Peyer's patch (tissue), 4 donors: ENCODE data around the gene DVL2. TPM values are rescaled to one million over a fixed set of nuclear protein-coding genes. Genes with fewer than 3 reads are reported as not detected.

ENCODE experiments used
- DNase-seq, 3 donors: peaks; one replicate each; pipeline ENCODE4 v3.0.0-alpha.2; 2017 to 2019
- H3K27ac ChIP-seq, 4 donors: fragments of 200-600 bp; sonication (generic); one replicate each; pipeline ENCODE4 v1.5.1; 2016 to 2019
- H3K27me3 ChIP-seq, 2 donors: fragments of 200-600 bp; sonication (generic); one replicate each; pipeline ENCODE4 v1.5.1; 2019
- H3K36me3 ChIP-seq, 3 donors: fragments of 200-600 bp; sonication (generic); one replicate each; pipeline ENCODE4 v1.5.1; 2016 to 2019
- H3K4me1 ChIP-seq, 4 donors: fragments of 200-600 bp; sonication (generic); one replicate each; pipeline ENCODE4 v1.5.1; 2016 to 2019
- H3K4me3 ChIP-seq, 4 donors: fragments of 200-600 bp; sonication (generic); 1 replicate in 3 of 4; 2 replicates in 1 of 4; pipeline ENCODE4 v1.5.1; 2016 to 2019; ENCODE audit warnings: mild to moderate bottlenecking in 1 of 4
- H3K9me3 ChIP-seq, 4 donors: fragments of 200-600 bp; sonication (generic); one replicate each; pipeline ENCODE4 v1.5.1; 2016 to 2019; ENCODE audit warnings: mild to moderate bottlenecking in 1 of 4
- POLR2A ChIP-seq, 2 donors: fragments of 450-650 bp; IDR thresholded peaks; one replicate each; pipeline ENCODE4 v1.5.1; 2017; ENCODE audit warnings: antibody characterized with exemption in 2 of 2, mild to moderate bottlenecking in 2 of 2, moderate library complexity in 2 of 2
- total RNA-seq, 4 donors: library from RNA; depleted of rRNA; stranded (reverse); fragments of >200 nt; gene quantifications; one replicate each; pipeline ENCODE4 v1.1.0, GENCODE V29; 2016
- TF ChIP-seq, protein P1 (sequence below), 6 experiments: fragments of 450-650 bp in 4 of 6; fragments of 200-600 bp in 2 of 6; sonication (generic) in 1 of 6; IDR thresholded peaks; one replicate each; pipeline ENCODE4 v1.5.1; 2017 to 2019; ENCODE audit warnings: antibody characterized with exemption in 6 of 6, mild to moderate bottlenecking in 3 of 6, moderate library complexity in 1 of 6

Gene DVL2
- total RNA-seq, 4 donors from 2014 or later: 42.1 to 61.9 (median 50.1) TPM

DNA sequence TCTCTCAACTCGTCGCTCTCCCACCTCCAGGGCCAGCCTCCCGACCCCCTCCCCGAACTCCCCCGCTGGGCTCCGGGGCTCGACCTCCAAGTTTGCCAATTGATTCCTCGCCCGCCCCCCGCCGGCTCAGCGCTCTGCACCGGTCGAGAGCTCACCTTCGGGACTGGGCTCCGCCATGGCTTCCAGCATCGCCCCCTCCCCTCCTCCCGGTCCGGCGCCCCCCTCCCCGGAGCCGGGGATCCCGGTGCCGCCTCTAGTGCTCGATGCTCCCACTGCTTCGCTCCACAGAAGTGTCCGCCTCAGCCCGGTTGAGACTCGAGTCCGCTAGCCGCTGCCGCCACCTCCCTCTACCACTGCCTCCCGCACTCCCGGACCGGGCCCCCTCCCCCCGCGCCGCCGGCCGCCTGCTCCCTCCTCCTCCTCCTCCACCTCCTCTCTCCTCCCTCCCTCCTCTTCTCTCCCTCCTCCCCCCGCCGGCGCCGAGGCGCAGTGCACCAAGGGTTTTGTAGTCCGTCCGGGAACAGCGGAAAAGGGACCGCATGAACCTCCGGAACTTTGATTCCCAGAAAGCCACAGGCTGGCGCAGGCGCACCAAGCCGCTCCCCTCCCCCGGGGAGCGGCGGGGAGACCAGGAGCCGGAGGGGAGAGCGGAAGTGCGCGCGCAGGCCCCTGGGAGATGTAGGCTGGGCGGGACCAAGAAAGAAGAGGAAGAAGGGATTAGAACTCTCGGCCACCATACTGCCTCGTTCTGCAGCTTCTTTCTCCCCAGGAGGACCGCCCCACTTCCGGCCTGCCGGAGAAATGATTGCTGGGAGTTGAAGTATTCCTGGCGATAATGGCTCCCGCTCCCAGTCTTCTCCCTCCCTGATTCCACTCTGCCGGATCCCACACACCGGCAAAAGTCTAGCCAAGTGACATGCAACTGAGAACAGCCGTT lies 5.0 kb upstream of the DVL2 start, which contains the start of gene PHF23:
Gene PHF23, minus strand, starts transcription at position 367 of the 937 bp plus-strand sequence. Its CDS starts 178 bp downstream, at position 189.
- Histone ChIP-seq H3K27ac (peak within 1 kb of the TSS; percentile 95 to 99 (median 98)), H3K9me3 (no peaks in the 10 kb centered on the region), H3K4me3 (peak within 1 kb of the TSS; percentile 94 to 98 (median 95)), H3K36me3 (peaks cover 0 to 40% (median 0%) of the 10 kb centered on the region in 3 donors), H3K27me3 (no peaks in the 10 kb centered on the region), H3K4me1 (peaks cover 0 to 49% (median 16%) of the 10 kb centered on the region in 4 donors)
- TF ChIP-seq, protein P1, sequence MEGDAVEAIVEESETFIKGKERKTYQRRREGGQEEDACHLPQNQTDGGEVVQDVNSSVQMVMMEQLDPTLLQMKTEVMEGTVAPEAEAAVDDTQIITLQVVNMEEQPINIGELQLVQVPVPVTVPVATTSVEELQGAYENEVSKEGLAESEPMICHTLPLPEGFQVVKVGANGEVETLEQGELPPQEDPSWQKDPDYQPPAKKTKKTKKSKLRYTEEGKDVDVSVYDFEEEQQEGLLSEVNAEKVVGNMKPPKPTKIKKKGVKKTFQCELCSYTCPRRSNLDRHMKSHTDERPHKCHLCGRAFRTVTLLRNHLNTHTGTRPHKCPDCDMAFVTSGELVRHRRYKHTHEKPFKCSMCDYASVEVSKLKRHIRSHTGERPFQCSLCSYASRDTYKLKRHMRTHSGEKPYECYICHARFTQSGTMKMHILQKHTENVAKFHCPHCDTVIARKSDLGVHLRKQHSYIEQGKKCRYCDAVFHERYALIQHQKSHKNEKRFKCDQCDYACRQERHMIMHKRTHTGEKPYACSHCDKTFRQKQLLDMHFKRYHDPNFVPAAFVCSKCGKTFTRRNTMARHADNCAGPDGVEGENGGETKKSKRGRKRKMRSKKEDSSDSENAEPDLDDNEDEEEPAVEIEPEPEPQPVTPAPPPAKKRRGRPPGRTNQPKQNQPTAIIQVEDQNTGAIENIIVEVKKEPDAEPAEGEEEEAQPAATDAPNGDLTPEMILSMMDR (IDR thresholded peaks at IDR 0.05): peak in 4 of 6 experiments; percentile 14 to 45 (median 40)
- peak; percentile 40 to 78 for TF ChIP-seq POLR2A (IDR thresholded peaks at IDR 0.05)
- peak; percentile 99 for DNase-seq

DNA sequence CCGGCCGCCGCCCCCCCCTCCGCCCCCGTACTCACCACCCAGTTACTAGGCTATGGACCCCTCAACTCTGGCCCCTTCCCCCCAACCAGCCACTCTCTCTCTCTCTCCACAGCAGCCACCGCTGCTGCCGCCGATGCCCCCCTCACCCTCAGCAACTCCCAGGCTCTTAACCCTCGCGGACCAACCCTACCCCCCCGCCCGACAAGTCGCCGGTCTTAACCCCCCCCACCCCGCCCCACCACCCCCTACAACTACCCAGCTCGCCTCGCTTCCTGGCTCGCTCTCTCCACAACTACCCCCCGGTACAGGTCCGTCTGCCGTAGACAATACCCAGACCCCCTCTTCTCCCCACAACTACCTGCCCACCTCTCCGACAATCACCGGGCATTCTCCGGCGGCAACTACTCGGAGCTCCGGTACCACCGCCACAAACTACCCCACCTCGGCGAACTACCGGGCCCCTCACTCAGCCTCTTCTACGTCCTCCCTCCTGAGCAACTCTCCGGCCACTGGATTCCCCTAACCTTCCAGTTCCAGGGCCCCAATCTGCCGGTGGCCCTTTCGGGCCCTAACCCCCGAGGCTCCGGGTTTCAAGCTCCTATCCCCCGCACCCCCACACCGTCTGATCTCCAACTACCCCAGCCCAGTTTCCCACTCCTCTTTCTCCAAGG lies 4.2 kb upstream of the DVL2 start:
- no peaks in the 10 kb centered on the region for H3K27me3 ChIP-seq
- peaks cover 0 to 34% (median 0%) of the 10 kb centered on the region in 3 donors for H3K36me3 ChIP-seq
- peak overlapping the region; percentile 94 to 98 (median 95) for H3K4me3 ChIP-seq
- H3K9me3 ChIP-seq: no peaks in the 10 kb centered on the region
- H3K27ac ChIP-seq: peak overlapping the region; percentile 92 to 99 (median 96)
- DNase-seq: peak; percentile 49 to 65 (median 62)
- TF ChIP-seq POLR2A (IDR thresholded peaks at IDR 0.05): no peak
- TF ChIP-seq, protein P1 (IDR thresholded peaks at IDR 0.05): no peak
- H3K4me1 ChIP-seq: peaks cover 0 to 45% (median 17%) of the 10 kb centered on the region in 4 donors

DNA sequence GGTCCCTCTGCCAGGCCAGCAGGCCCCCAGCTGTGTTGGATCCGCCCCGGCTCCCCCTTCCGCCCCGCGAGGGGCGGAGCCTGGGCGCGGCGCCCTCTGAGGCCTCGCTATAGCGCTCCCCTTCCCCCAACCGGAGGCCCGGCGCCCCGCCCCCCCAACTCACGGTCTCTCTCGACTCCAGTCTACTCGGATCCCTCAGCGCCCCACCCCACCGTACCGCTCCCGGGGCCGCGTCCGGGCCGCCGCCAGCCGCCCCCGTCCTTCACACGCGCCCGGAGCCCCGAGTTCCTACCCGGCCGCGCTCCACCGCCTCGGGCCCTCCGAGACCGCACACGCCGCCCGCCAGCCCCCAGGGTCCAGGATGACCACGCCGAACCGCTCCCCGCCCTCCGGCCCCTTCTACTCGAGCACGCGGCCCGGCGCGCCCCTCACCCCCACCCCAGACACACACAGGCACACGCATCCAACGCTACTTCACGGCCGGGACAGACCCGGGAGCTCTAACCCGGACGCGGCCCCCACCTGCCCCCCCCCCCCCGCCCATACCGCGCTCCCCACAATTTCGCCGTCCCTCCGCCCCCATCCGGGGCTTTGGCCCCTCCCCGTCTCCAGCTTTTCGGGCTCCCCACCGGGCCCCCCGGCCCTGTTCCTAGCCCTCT lies 3.6 kb upstream of the DVL2 start:
- TF ChIP-seq, protein P1 (IDR thresholded peaks at IDR 0.05): no peak
- TF ChIP-seq POLR2A (IDR thresholded peaks at IDR 0.05): no peak
- Histone ChIP-seq H3K36me3 (peaks cover 0 to 34% (median 0%) of the 10 kb centered on the region in 3 donors), H3K4me1 (peaks cover 0 to 50% (median 20%) of the 10 kb centered on the region in 4 donors), H3K4me3 (peak overlapping the region; percentile 94 to 98 (median 95)), H3K27me3 (no peaks in the 10 kb centered on the region), H3K9me3 (no peaks in the 10 kb centered on the region), H3K27ac (peak overlapping the region; percentile 92 to 99 (median 96))
- DNase-seq: peak; percentile 89 to 94 (median 91)

DNA sequence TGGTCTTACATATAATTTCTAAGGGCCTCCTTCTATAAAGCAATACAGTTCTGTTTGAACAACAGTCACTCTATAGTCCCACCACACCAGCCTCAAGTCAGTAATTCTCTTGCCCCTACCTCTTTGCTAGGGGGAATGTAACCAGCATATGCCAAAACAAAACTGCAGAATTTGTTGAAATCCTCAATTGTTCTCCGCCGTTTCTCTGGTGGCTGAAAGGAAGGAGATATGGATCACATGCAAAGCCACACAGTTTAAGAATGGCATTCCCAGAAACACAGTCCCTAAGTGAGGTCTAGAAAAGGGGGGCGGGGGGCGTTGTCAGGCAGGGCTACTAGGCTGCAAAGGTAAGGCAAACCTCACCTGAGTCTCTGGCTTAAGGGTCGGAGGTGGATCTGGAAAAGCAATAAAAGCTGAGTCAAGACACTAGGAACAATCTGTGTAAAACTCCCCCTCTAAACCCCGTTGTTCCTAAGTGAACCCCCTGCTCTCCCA lies 3.0 kb upstream of the DVL2 start:
- no peaks in the 10 kb centered on the region for H3K27me3 ChIP-seq
- H3K27ac ChIP-seq: peak overlapping the region; percentile 92 to 99 (median 96)
- H3K4me1 ChIP-seq: peaks cover 0 to 56% (median 23%) of the 10 kb centered on the region in 4 donors
- peaks cover 0 to 34% (median 0%) of the 10 kb centered on the region in 3 donors for H3K36me3 ChIP-seq
- no peaks in the 10 kb centered on the region for H3K9me3 ChIP-seq
- TF ChIP-seq POLR2A (IDR thresholded peaks at IDR 0.05): no peak
- TF ChIP-seq, protein P1 (IDR thresholded peaks at IDR 0.05): no peak
- no peak for DNase-seq
- peak overlapping the region; percentile 94 to 98 (median 95) for H3K4me3 ChIP-seq

DNA sequence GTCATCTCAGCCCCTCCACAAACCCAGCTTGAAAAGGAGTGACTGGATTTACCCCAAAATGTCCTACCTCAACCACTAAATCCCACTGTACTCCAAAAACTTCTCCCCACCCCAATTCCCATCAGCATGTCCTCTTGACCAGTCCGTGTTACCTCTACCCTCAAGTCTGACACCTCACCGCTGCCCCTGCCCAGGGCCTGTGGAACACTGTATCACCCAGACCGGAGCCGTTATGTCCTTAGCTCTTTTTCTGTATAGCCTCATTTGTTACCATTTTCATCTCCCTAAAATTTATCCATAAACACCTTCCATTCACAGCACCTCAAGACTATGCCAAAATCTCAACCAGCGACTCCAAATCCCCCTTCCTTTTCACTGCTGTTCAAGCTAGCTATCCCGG lies 2.5 kb upstream of the DVL2 start:
- Histone ChIP-seq H3K9me3 (no peaks in the 10 kb centered on the region), H3K4me3 (no peak overlapping the region), H3K27me3 (no peaks in the 10 kb centered on the region), H3K36me3 (peaks cover 0 to 34% (median 0%) of the 10 kb centered on the region in 3 donors), H3K4me1 (peaks cover 0 to 60% (median 24%) of the 10 kb centered on the region in 4 donors), H3K27ac (peak overlapping the region in 1 of 4 donors; percentile 99)
- TF ChIP-seq, protein P1 (IDR thresholded peaks at IDR 0.05): no peak
- no peak for TF ChIP-seq POLR2A (IDR thresholded peaks at IDR 0.05)
- DNase-seq: no peak
